ENCODE measurements around the gene ENTR1. TPM values are rescaled to one million over a fixed set of nuclear protein-coding genes. Genes with fewer than 3 reads are reported as not detected.

The ENTR1 gene
- polyA plus RNA-seq, 3 donors, result 3.3 to 60.0 (median 9.6) TPM

DNA sequence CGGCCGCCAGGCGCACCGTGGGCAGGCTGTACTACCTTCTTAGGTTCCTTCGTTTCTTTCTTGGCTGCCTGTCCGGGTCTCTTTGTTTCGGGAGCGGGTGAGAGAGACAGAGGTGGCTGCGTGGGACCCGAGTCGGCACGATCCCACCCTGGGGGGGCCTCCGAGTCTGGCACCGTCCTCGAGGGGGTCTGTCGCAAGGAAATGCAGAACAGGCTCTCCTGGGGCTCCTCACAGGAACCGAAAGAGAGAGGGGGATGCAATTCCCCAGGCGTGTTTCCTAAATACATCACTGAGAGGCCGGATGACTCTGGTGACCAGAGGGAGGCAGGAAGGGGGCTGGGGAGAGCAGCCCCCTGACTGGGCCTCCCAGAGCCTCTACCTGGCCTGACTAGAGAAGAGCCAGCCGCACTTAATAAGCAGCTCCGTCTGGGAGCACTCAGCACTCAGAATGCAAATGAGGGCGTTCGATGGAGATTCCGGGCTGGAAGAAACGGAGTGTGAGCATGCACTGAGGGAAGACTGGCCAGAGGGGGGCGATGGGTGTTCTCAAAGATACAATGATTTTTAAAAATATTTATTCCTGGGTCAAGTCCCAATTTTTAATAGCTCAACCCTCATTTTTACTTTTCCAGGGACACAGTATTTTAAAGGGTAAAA lies 40.9 kb upstream of the ENTR1 start:
- H2AFZ ChIP-seq (ENCODE audit: insufficient read depth, low read depth, low read length, poor library complexity, severe bottlenecking), result no peak overlapping the region
- no peaks in the 10 kb centered on the region for H3K79me2 ChIP-seq (ENCODE audit: insufficient read depth, low read length)
- TF ChIP-seq, protein P1, sequence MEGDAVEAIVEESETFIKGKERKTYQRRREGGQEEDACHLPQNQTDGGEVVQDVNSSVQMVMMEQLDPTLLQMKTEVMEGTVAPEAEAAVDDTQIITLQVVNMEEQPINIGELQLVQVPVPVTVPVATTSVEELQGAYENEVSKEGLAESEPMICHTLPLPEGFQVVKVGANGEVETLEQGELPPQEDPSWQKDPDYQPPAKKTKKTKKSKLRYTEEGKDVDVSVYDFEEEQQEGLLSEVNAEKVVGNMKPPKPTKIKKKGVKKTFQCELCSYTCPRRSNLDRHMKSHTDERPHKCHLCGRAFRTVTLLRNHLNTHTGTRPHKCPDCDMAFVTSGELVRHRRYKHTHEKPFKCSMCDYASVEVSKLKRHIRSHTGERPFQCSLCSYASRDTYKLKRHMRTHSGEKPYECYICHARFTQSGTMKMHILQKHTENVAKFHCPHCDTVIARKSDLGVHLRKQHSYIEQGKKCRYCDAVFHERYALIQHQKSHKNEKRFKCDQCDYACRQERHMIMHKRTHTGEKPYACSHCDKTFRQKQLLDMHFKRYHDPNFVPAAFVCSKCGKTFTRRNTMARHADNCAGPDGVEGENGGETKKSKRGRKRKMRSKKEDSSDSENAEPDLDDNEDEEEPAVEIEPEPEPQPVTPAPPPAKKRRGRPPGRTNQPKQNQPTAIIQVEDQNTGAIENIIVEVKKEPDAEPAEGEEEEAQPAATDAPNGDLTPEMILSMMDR (IDR thresholded peaks at IDR 0.05), result no peak
- peaks cover 89 to 93% of the 10 kb centered on the region in 2 donors for H3K36me3 ChIP-seq (replicated peaks in 1 of 2; ENCODE audit: control insufficient read depth in 1 of 2, insufficient read depth in 2 of 2, low read length in 2 of 2)
- WGBS (ENCODE audit: insufficient coverage), result 96% methylated on average over 24 of the region's 26 CpGs
- H3K9ac ChIP-seq (ENCODE audit: insufficient read depth, low read length, poor library complexity, severe bottlenecking), result no peak overlapping the region
- Mint-ChIP-seq H3K4me3 (no peak overlapping the region), H3K27me3 (ENCODE audit: low read depth in 3 of 3) (no peaks in the 10 kb centered on the region), H3K4me1 (no peaks in the 10 kb centered on the region), H3K9me3 (peaks cover 0 to 2% (median 0%) of the 10 kb centered on the region in 7 donors), H3K27ac (no peak overlapping the region), H3K36me3 (peaks cover 87 to 100% of the 10 kb centered on the region in 2 donors)
- H3K27me3 ChIP-seq (ENCODE audit: control insufficient read depth in 2 of 2, insufficient read depth in 2 of 2, low read length in 2 of 2), result no peaks in the 10 kb centered on the region
- intact Hi-C loops (cut with micrococcal nuclease), result no loop called here
- H3K9me3 ChIP-seq (replicated peaks in 1 of 2; ENCODE audit: control insufficient read depth in 1 of 2, insufficient read depth in 1 of 2, low read length in 2 of 2), result no peaks in the 10 kb centered on the region
- no peak overlapping the region for H3K4me3 ChIP-seq (replicated peaks in 1 of 3; ENCODE audit: low read depth in 2 of 3, low read length in 3 of 3)
- no peaks in the 10 kb centered on the region for H3K4me1 ChIP-seq (ENCODE audit: control insufficient read depth in 1 of 2, insufficient read depth in 2 of 2, low read length in 2 of 2)
- peaks cover 51% of the 10 kb centered on the region for H4K20me1 ChIP-seq (ENCODE audit: insufficient read depth, low read length)
- no peak overlapping the region for H3K4me2 ChIP-seq (replicated peaks; ENCODE audit: extremely low read depth, low read length, poor library complexity, severe bottlenecking)
- DNase-seq, result no peak
- H3K27ac ChIP-seq (ENCODE audit: low read depth in 1 of 2, low read length in 2 of 2), result no peak overlapping the region

- H3K79me2 ChIP-seq (ENCODE audit: insufficient read depth, low read length), result no peaks in the 10 kb centered on the region
- DNase-seq, result no peak
- H3K4me3 ChIP-seq (replicated peaks in 1 of 3; ENCODE audit: low read depth in 2 of 3, low read length in 3 of 3), result no peak overlapping the region
- Mint-ChIP-seq H3K27ac (no peak overlapping the region), H3K9me3 (peaks cover 0 to 2% (median 0%) of the 10 kb centered on the region in 7 donors), H3K36me3 (peaks cover 85 to 100% of the 10 kb centered on the region in 2 donors), H3K4me1 (no peaks in the 10 kb centered on the region), H3K4me3 (no peak overlapping the region), H3K27me3 (ENCODE audit: low read depth in 3 of 3) (no peaks in the 10 kb centered on the region)
- H3K36me3 ChIP-seq (replicated peaks in 1 of 2; ENCODE audit: control insufficient read depth in 1 of 2, insufficient read depth in 2 of 2, low read length in 2 of 2), result peaks cover 86 to 93% of the 10 kb centered on the region in 2 donors
- H2AFZ ChIP-seq (ENCODE audit: insufficient read depth, low read depth, low read length, poor library complexity, severe bottlenecking), result no peak overlapping the region
- H3K9me3 ChIP-seq (replicated peaks in 1 of 2; ENCODE audit: control insufficient read depth in 1 of 2, insufficient read depth in 1 of 2, low read length in 2 of 2), result no peaks in the 10 kb centered on the region
- H4K20me1 ChIP-seq (ENCODE audit: insufficient read depth, low read length), result peaks cover 46% of the 10 kb centered on the region
- no peak overlapping the region for H3K27ac ChIP-seq (ENCODE audit: low read depth in 1 of 2, low read length in 2 of 2)
- H3K9ac ChIP-seq (ENCODE audit: insufficient read depth, low read length, poor library complexity, severe bottlenecking), result no peak overlapping the region
- H3K27me3 ChIP-seq (ENCODE audit: control insufficient read depth in 2 of 2, insufficient read depth in 2 of 2, low read length in 2 of 2), result no peaks in the 10 kb centered on the region
- TF ChIP-seq, protein P1 (IDR thresholded peaks at IDR 0.05), result no peak
- intact Hi-C loops (cut with micrococcal nuclease), result no loop called here
- H3K4me1 ChIP-seq (ENCODE audit: control insufficient read depth in 1 of 2, insufficient read depth in 2 of 2, low read length in 2 of 2), result no peaks in the 10 kb centered on the region
- WGBS (ENCODE audit: insufficient coverage), result 93% methylated on average over 3 of the region's 3 CpGs
- H3K4me2 ChIP-seq (replicated peaks; ENCODE audit: extremely low read depth, low read length, poor library complexity, severe bottlenecking), result no peak overlapping the region
Observed at GRCh38 chr9:136448655-136449054, 38.2 kb upstream of the ENTR1 start.

Measured in CD14-positive monocyte (primary cell).